ENCODE measurements around the gene WDR91. TPM values are rescaled to one million over a fixed set of nuclear protein-coding genes. Genes with fewer than 3 reads are reported as not detected.

WDR91 gene
- 8.2 TPM for total RNA-seq

DNA sequence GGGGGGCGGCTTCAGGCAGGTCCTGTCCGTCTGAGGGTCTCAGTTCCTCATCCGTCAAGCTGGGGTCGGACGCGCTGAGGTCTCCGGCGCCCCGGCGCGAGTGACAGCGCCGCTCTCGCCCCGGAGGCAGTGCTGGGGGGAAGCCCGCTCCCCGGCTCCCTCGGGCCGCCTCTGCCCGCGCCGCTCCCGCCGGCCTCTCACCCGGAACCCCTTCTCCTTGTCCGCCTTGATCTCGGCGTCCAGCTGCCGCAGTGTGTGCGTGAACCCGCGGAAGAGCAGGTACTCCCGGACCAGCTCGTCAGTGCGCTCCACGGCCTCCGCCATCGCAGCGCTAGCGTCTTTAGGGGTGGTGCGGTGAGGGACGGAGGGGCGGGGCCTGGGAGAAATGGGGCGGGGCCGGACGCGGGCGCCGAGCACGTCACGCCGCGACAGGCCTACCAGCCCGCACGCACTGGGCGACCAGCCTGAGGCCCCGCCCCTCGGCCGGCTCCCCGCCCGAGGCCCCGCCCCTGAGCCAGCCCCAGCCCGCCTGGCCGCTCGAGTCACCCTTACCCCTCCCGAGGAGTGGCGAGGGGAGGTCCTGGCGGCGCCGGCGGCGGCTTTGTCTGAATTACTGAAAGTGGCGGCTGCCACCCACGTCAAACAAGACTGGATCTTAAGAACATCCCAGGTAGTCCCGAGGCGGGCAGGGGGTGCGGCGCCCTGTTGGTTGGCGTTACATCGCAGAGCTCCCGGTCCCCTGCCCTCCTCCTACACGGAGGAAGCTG is at the start of gene WDR91:
Gene WDR91, minus strand, starts transcription at position 348 of the 767 bp plus-strand sequence. Its CDS starts 24 bp downstream, at position 324.
- peak; percentile 99 to 100 for DNase-seq (ENCODE audit: low spot score in 2 of 2)
- FAIRE-seq: no peak

DNA sequence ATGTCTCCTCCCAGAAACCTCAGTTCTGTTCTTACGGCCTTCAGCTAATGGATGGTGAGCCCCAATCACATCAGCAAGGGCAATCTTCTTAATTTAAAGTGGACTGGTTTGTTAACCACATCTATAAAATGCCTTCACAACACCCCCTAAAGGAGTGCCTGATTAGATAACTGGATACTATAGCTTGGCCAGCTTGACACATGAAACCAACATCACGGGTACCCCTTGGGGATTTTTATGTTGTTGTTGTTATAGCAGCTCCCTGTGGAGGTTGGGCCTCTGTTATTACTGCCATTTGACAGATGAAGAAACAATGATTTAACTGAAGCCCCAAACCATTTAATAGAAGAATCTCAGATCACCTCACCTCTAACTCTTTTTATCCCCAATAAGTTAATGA is 49.1 kb upstream of the WDR91 start:
- DNase-seq (ENCODE audit: low spot score in 2 of 2) (no peak), FAIRE-seq (no peak)

DNA sequence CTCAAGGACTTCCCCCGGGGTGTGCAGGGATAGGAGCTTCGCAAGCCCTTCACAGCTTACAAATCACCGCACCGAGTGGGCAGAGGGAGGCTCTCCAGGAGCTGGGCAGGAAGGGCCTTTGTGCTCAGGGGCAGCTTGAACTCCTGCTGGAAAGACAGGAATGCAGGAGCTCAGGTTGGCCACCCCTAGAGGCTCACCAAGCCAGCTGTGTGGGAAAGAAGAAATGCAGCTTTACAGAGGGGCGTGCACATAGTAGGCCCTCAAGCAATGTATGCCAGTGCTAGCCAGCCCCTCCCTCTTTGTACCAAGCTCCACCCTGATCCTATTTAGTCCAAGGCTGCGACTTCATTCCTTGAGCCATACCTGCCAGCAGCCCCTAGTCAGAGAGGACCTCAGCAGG is 48.4 kb upstream of the WDR91 start:
- DNase-seq (ENCODE audit: low spot score in 2 of 2) (no peak), FAIRE-seq (no peak)

DNA sequence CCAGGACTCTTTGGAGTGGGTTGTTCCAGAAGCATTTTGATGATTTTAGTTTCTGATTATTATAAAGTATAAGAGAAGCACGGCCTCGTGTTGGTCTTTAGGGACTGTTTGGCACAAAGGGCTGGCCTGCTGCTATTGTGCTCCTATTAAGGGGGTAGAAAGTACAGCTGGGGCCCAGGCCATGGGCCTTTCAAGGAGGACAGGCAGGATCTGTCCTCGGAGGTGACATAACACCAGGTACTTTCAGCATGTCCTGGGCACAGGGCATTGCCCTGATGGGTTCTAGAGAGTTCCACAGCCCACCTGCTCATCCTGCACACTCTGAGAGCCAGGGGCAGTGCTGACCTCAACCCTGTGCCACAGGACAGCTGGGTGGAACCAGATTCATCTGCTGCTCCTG is 47.3 kb upstream of the WDR91 start:
- no peak for DNase-seq (ENCODE audit: low spot score in 2 of 2)
- no peak for FAIRE-seq

GRCh38 chr7:135257790-135258189 is 46.5 kb upstream of the WDR91 start:
- FAIRE-seq: no peak
- DNase-seq (ENCODE audit: low spot score in 2 of 2): no peak

DNA sequence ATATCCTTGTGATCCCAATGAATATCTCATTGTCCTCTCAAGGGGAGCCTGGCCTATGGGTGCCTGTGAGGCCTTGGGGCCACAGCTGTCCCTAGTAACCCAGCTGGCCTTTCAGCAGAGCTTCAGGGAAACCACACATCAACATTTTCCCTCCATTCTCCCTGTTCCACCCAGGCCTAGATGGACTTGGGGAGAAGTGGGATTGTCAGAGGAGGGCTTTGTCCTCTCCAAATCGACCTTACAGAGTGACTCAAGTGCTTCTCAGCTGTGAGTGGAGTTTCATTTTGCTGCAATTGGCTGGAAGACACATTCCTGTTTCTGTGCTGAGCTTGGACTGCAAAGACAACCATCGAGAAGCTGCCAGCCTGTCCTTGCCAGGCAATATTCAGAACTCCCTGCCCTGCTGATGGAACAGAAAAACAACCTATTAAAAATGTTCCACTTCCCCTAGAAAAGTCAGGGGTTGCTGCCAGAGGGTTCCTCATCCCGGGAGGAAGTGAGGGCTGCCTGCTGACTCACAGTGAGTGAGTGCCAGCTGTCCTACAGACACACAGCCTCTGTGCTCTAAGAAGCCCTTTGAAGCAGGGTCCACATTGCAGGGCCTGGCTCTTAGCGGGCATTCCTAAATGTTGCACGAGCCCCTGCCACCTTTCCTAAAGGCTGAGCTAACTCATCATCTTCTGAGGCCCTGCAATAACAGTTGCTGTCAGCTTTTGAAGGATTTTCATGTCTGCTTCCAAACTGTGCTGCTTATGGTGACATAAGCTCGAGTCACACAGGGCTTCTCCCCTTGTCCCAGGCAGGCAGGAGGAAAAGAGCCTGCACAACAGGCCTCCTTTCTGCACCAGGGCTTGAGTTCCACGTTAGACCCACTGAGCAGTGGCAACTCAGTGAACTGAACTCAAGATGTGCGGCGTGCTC is 42.8 kb upstream of the WDR91 start:
- DNase-seq (ENCODE audit: low spot score in 2 of 2): peak; percentile 58 to 62
- no peak for FAIRE-seq

DNA sequence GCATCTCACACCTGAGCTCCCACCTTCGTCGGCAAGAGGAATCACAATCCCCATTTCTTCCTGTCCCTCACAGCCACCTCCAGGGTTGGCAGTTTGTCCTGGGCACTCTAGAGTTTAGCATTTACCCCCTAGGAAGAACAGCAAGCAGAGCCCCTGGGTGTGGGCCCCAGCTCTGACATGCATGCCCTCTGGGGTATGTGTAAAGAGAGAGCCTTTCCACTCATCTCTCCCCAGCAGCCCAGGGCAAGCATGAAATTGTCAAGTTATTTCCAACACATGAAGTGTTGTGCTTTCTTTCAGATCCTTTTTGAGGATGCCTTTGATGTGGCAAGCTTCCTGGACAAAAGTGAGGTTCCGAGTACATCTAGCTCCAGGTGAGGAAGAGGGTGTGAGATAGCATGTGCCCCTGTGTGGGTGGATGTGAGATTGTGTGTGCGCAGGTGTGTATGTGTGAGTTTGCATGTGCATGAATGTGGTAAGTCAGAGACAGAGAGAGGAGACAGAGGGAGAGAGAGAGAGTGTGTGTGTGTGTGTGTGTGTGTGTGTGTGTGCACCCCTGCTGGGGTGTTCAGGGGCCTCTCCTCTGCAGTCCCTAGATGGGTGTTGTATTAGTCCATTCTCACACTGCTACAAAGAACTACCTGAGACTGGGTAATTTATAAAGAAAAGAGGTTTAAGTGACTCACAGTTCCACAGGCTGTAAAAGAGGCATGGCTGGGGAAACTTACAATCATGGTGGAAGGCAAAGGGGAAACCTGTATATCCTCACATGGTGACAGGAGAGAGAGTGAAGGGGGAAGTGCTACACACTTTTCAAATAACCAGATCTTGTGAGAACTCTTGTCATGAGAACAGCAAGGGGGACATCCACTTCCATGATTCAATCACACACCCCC is 40.4 kb upstream of the WDR91 start:
- no peak for DNase-seq (ENCODE audit: low spot score in 2 of 2)
- no peak for FAIRE-seq

DNA sequence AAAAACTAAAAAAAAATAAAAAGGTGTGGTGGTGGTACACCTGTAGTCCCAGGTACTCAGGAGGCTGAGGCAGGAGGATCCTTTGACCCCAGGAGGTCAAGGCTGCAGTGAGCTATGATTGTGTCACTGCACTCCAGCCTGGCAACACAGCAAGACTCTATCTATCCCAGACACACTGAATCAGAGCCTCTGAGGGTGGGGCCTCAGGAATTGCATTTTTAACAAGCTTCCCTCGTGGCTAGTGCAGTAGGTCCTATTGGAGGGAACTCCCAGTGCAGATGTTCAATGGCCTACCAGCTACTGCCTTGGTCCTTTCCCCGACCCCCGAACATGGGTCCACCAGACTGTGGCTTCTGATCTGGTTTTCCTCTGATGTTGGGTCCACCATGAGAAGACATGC is 37.2 kb upstream of the WDR91 start:
- no peak for DNase-seq (ENCODE audit: low spot score in 2 of 2)
- no peak for FAIRE-seq

GRCh38 chr7:135247746-135248471 is 36.6 kb upstream of the WDR91 start:
- FAIRE-seq: no peak
- DNase-seq (ENCODE audit: low spot score in 2 of 2): no peak

DNA sequence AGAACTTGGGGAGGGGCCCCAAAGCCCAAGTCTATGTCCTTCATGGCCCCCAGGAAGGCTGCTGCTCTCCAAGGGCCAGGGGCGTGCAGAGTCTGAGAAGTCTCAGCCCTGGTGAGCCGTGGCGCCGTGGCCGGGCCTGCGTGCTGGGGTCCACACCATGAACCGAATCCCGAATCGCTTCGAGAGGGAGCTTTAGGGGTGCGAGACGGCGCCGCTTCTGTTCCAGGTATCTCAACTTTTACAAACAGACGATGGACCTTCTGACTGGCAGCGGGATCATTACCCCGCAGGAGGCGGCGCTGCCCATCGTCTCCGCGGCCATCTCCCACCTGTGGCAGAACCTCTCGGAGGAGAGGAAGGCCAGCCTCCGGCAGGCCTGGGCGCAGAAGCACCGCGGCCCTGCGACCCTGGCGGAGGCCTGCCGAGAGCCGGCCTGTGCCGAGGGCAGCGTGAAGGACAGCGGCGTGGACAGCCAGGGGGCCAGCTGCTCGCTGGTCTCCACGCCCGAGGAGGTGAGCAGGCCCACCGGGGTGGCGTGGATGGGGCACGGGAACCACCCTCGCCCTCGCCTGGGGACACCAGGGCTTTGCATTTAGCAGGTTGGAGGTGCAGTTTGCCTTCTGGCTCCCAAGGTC is 35.0 kb upstream of the WDR91 start:
- FAIRE-seq: no peak
- DNase-seq (ENCODE audit: low spot score in 2 of 2): no peak

DNA sequence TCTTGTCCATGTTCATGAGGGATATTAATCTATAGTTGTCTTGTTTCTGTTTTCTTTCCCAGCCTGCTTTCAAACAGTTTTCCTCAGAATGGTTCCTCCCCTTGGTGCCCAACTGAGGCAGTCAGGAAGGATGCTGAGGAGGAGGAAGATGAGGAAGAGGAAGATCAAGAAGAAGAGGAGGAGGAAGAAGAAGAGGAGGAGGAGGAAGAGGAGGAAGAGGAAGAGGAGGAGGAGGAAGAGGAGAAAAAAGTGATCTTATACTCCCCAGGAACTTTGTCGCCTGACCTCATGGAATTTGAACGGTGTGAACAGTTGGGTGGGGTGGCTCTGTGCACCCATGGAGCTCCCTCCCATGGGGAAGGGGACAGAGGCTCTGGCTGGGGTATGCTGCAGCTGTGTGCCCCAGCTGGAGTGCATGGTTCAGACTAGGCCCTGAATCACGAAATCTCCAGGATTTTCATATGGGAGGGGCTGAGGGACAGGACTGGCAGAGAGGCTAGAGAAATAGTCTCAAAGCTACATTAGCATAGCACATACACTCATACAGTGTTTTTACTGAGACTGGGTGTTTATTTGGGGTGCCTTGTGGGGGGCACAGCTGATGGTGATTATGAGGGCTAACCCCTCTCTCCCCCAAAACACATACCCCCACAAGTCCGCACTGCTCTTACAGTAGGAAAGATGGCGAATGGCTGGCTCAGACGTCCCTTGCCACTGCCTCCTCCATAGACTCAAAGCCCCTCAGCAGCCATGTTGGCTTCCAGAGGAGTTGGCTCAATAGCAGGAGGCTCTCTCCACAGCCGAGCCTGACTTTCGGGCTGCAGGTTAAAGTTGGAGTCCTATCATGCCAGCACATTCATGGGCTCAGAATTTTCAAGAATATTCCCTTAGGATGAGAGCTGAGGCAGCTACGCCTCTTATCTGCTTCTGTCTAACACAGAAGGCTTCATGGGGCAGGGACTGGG is 34.2 kb upstream of the WDR91 start:
- DNase-seq (ENCODE audit: low spot score in 2 of 2): no peak
- no peak for FAIRE-seq

GRCh38 chr7:135242096-135242684 is 30.9 kb upstream of the WDR91 start:
- FAIRE-seq (no peak), DNase-seq (ENCODE audit: low spot score in 2 of 2) (no peak)

- DNase-seq (ENCODE audit: low spot score in 2 of 2) (no peak), FAIRE-seq (no peak)
Measured at GRCh38 chr7:135240441-135240840, 29.1 kb upstream of the WDR91 start.

- FAIRE-seq: no peak
Measured at GRCh38 chr7:135239263-135239662, 27.9 kb upstream of the WDR91 start.

DNA sequence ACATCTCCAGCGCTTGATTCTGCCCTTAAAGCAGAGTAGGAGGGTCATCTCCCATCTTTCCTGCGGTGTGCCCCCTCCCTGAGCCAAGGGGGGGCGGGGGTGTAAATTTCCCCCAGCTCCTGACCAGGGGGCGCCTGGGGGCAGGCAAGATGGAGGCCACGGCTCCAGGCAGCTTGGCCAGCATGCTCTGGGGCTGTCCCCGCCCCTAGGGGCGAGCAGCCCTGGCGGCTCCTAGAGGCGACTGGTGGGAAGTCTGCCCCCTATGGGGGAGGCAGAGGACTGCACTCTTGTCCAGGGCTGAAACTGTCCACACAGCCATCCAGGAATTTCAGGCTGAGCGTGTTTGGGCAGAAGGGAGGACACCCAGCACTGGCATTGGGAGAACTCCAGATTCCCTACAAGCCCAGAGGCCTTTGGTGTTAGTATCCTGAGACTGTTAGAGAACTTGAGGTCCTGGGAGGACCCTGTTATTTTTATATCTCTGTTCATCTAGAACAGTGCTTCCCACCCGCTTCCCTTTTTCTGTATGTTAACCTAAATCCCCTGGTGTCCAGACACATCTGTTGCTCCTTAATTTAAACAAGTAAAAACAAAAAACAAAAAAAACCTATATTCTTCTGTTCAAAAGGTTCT is 26.9 kb upstream of the WDR91 start:
- DNase-seq (ENCODE audit: low spot score in 2 of 2) (no peak), FAIRE-seq (no peak)

More at GRCh38 chr7:135239263-135239662, 27.9 kb upstream of the WDR91 start:
- no peak for DNase-seq (ENCODE audit: low spot score in 2 of 2)

DNA sequence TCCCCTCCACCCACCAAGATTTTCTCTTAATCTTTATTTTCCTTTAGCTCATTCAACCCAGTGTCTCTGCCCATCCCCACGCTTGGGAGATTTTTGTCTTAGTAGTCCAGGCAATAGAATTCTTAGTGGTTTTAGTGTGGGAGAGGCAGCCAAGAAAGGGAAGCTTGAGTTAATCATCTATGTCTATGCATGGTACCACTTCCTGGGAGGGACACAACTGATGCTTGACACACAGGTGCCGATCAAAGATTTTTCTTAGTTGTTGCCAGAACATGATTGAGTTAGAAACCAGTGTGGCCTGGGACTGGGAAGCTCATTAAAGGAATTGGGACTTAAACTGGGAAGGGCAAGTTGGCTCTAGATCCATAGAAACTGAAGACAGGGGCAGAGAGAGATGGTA is 25.4 kb upstream of the WDR91 start:
- FAIRE-seq (no peak), DNase-seq (ENCODE audit: low spot score in 2 of 2) (no peak)

GRCh38 chr7:135235841-135236240 is 24.5 kb upstream of the WDR91 start:
- DNase-seq (ENCODE audit: low spot score in 2 of 2): no peak
- FAIRE-seq: no peak
